ENCODE data around the gene CUX1. TPM values are rescaled to one million over a fixed set of nuclear protein-coding genes. Genes with fewer than 3 reads are reported as not detected.
"Not testable (repeated sequence)": the region's sequence is repeated elsewhere in the genome, so short reads cannot be mapped to it uniquely, and the experiment has no call there.

Gene CUX1
- total RNA-seq, 1 experiment from 2014 or later = 37.4 TPM

- no peak for DNase-seq (ENCODE audit: low read depth)
- in situ Hi-C loops (cut with HindIII; ENCODE audit: low pct_unique_long_range_greater_than_20kb, low sequenced_read_pairs) = no loop called here
Measured at GRCh38 chr7:101975046-101975445, 157.6 kb downstream of the CUX1 start.

GRCh38 chr7:101976411-101976810, 159.0 kb downstream of the CUX1 start:
- in situ Hi-C loops (cut with HindIII; ENCODE audit: low pct_unique_long_range_greater_than_20kb, low sequenced_read_pairs) = no loop called here
- no peak for DNase-seq (ENCODE audit: low read depth)

DNA sequence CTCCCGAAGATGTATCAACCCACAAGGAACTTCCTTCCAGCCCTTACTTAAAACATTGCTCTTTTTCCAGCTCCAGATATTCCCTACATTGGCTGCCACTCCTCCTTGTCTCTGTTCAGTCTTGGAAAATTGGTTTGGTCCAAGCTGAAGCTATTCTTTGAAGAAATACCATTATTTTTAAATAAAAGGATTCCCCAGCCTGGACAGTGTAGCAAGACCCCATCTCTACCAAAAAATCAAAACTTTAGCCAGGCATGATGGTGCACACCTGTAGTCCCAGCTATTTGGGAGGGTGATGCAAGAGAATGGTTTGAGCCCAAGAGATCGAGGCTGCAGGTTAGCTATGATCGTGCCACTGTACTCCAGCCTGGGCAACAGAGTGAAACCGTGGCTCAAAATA, 159.8 kb downstream of the CUX1 start:
- DNase-seq (ENCODE audit: low read depth) = no peak
- in situ Hi-C loops (cut with HindIII; ENCODE audit: low pct_unique_long_range_greater_than_20kb, low sequenced_read_pairs) = no loop called here

GRCh38 chr7:101978683-101979082, 161.3 kb downstream of the CUX1 start:
- in situ Hi-C loops (cut with HindIII; ENCODE audit: low pct_unique_long_range_greater_than_20kb, low sequenced_read_pairs) = no loop called here
- no peak for DNase-seq (ENCODE audit: low read depth)

GRCh38 chr7:101983147-101983811, 165.9 kb downstream of the CUX1 start:
- DNase-seq (ENCODE audit: low read depth) = no peak
- in situ Hi-C loops (cut with HindIII; ENCODE audit: low pct_unique_long_range_greater_than_20kb, low sequenced_read_pairs) = no loop called here

DNA sequence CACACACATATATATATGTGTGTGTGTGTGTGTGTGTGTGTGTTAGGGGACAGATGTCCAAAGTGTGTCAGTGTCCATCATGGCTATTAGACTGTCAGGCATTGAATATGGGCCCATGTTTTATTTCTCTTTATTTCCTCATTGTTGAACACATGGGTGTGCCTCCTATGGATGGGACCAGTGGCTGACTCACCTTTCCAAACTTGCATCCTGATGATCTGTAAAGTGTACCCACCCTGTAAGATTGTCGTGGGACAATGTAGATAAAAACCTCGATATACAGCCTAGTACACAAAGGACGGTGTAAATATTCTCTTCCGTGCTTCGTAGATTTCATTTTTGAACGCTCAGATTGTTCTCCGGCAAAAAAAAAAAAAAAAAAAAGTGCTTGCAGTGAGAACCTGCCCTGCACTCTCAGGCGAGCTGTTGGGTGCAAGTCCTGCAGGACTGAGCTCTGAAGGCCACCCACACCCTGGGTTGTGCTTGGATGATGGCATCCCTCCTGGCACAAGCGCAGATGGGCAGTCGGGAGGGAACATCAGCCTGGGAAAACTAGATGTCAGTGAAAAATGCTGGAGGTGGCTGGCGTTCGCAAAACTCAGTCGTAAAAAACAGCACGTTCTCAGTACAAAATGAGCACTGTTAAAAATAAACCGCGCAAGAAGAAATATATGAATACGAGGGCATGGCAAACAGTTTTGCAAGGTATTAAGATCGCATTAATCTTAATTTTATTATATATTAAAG, 166.9 kb downstream of the CUX1 start:
- no peak for DNase-seq (ENCODE audit: low read depth)
- in situ Hi-C loops (cut with HindIII; ENCODE audit: low pct_unique_long_range_greater_than_20kb, low sequenced_read_pairs) = no loop called here

DNA sequence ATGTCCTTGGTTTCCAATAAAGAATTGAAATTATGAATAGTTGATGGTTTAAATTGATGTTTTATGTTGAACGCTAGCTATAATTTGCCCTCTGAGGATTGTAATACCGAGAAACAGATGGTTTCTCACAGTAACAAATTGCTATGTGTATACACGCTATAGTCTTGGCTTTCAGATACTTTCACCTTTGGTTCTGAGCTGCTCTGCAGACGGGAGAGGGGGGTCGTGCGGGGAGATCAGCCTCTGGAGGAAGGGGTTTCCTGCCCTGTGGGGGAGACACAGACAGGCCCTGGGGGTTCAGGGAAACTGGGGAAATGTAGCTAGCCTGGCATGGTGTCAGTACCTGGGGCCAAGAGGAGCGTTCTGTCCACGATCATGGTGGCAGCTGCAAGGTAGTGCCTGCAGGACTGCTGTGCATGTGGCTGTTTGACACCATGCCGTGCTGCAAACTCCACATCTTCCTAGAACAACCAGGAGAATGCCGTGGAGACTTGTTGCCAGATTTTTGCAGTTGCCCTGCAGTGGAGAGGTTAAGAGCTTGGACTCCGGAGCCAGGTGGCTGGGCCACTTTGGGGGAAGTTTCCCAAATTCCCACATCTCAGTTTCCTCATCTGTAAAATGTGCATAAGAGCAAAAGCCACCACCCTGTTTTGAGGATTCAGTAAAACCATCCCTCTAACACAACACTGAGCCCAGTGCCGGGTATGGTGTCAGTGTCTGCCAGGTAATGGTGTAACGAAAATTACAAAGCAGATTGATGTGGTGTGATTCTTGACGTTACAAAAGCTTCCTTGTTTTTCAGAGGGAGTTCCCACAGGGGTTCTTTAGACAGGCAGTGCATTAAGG, 167.9 kb downstream of the CUX1 start:
- DNase-seq (ENCODE audit: low read depth) = no peak
- in situ Hi-C loops (cut with HindIII; ENCODE audit: low pct_unique_long_range_greater_than_20kb, low sequenced_read_pairs) = no loop called here

DNA sequence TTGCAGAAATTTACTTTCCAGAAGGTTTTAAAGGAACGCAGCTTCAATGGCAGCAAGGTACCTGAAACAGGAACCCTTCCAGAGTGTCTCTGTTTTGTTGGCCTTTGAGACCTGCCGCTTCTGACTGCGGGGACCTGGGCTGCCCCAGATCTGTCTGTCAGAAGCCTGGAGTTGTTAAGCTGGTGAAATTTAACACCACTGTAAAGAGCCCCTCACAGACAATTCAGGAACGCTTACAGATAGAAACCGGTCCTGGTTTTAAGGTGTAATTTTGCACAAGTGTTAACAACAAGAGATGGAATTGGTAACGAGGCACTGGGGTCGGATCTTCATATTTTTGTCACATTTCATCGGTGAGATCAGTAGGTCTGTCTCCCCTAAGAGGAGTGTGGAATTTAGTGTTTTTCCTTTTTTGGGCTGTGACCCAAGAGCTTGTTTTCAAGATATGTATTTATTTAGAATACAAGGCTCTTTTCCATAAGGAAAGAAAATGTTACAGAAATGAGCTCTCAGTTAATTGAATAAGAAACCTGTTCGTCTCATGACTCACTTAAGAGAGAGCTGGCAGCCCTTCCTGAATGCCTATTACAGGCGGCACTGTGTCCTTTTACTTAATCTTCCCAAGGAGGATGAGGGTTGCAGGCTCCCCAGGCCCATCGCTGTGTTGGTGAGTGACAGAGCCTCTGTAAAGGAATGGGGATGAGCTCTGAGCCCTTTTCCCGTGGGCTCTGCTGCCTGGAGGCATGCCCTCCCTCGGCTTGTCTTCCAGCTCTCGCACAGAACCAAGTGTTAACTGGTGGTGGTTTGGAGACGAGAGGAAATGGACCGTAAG, 168.7 kb downstream of the CUX1 start:
- DNase-seq (ENCODE audit: low read depth) = no peak
- in situ Hi-C loops (cut with HindIII; ENCODE audit: low pct_unique_long_range_greater_than_20kb, low sequenced_read_pairs) = no loop called here

- no peak for DNase-seq (ENCODE audit: low read depth)
- in situ Hi-C loops (cut with HindIII; ENCODE audit: low pct_unique_long_range_greater_than_20kb, low sequenced_read_pairs) = no loop called here
Measured at GRCh38 chr7:101987494-101987893, 170.1 kb downstream of the CUX1 start.

DNA sequence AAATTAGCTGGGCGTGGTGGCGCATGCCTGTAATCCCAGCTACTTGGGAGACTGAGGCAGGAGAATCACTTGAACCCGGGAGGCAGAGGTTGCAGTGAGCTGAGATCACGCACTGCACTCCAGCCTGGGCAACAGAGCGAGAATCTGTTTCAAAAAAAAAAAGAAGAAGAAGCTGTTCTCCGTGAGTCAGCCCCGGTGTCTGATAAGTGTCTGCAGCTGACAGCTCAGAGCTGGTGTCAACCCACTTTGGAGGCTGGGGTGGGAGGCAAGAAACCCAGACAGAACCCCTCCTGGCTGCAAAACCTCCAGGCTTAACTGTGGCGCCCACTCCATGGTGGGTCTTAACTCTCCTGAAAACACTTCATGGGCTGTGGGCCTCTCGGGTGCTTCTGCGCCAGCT, 170.6 kb downstream of the CUX1 start:
- DNase-seq (ENCODE audit: low read depth); in situ Hi-C loops (cut with HindIII; ENCODE audit: low pct_unique_long_range_greater_than_20kb, low sequenced_read_pairs): not testable (repeated sequence)

GRCh38 chr7:101988513-101988912, 171.1 kb downstream of the CUX1 start:
- no peak for DNase-seq (ENCODE audit: low read depth)
- in situ Hi-C loops (cut with HindIII; ENCODE audit: low pct_unique_long_range_greater_than_20kb, low sequenced_read_pairs) = no loop called here

DNA sequence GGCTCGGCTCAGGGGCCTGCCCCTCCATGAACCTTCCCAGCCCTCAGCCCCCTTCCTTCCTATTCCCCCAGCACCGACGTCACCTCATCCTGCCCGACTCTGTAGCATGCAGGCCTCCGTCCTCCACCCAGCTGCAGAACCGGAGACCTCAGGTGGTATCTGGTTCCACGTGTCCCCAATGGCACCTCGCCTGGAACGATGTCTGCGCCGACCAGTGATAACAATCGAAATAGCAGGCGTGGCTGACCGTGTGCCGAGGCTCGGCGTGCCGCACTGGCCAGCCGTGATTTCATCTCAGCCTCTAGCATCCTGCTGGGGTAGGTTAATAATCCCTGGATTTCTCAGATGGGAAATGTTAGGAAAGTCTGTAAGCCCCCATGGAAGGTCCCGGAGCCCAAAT, 171.7 kb downstream of the CUX1 start:
- in situ Hi-C loops (cut with HindIII; ENCODE audit: low pct_unique_long_range_greater_than_20kb, low sequenced_read_pairs) = no loop called here

DNA sequence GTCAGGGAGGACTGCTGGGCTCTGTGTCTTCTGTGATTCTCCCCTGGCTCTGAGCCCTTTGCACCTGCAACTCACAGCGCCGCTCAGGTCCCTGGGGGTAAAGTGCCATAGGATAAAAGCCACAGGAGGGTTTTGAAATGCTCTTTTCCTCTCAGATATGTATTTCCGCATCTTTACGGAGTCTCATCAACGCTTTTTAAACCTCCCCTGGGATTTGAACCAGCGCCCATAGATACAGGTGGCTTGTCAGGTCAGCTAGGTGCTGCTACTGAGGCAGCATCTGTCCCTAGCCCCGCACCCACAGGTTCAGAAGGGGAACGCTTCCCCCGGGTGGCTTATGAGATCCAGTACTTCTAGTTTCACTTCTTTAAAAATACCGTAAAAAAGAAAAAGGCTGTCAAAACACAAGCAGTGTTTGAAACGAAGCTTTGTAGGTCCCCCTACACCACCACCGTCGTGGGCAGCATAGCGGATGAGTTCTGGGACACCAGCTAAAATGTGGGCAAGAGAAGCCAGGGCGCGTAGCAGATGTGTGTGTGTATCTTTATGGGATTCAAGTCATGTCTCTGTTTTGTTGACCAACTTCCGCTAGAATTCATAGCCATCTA, 173.5 kb downstream of the CUX1 start:
- DNase-seq (ENCODE audit: low read depth) = no peak
- in situ Hi-C loops (cut with HindIII; ENCODE audit: low pct_unique_long_range_greater_than_20kb, low sequenced_read_pairs) = no loop called here

More for the DNA sequence above, 171.7 kb downstream of the CUX1 start:
- DNase-seq (ENCODE audit: low read depth) = no peak

GRCh38 chr7:101991860-101992259, 174.4 kb downstream of the CUX1 start:
- in situ Hi-C loops (cut with HindIII; ENCODE audit: low pct_unique_long_range_greater_than_20kb, low sequenced_read_pairs) = no loop called here
- no peak for DNase-seq (ENCODE audit: low read depth)

GRCh38 chr7:101993311-101993710, 175.9 kb downstream of the CUX1 start:
- in situ Hi-C loops (cut with HindIII; ENCODE audit: low pct_unique_long_range_greater_than_20kb, low sequenced_read_pairs) = no loop called here
- DNase-seq (ENCODE audit: low read depth) = no peak

GRCh38 chr7:101995121-101995520, 177.7 kb downstream of the CUX1 start:
- DNase-seq (ENCODE audit: low read depth) = no peak

DNA sequence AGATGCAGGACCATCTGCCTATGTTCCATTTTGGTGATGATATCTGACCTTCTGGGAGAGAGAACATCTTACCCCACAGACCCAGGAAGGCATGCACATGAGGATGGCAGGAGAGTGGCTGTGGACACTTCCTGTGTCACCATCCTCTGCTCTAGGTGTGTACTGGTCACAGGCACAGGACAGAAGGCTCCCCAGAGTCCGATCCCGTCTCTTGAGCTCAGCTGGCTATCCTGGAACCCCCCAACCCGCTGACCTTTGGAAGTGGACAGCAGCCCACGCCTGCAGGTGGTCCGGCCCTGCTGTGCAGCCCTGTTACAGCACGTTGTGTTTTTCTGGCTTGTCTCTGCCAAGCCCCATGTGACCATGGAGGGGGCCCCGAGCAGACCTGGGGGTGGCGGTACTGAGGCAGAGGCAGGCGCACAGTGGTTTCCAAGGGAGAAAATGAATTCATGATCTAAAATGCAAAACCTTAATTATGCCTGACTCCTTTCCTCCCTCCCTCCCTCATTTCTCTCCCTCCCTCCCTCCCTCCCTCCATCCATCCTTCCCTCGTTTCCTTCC, 178.8 kb downstream of the CUX1 start:
- no peak for DNase-seq (ENCODE audit: low read depth)
- in situ Hi-C loops (cut with HindIII; ENCODE audit: low pct_unique_long_range_greater_than_20kb, low sequenced_read_pairs) = no loop called here

More at GRCh38 chr7:101995121-101995520, 177.7 kb downstream of the CUX1 start:
- in situ Hi-C loops (cut with HindIII; ENCODE audit: low pct_unique_long_range_greater_than_20kb, low sequenced_read_pairs) = no loop called here

DNA sequence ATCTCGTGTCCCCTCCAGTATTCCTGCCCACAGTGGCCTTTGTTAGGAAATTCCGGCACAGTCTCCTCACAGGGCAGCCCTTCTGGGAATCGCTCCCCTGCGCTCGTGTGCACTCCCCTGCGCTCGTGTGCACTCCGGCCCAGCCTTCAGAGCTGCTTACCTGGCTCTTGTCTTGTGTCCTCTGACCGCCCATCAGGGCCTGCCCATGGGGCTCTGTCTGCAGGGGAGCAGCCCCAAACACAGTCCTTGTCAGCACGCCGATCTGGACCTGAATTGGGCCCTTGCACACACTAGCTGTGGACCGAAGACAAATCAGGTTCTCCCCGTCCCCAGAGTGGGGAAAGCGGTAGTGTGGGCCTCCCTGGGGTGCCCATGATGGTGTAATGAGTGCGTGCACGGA, 179.4 kb downstream of the CUX1 start:
- in situ Hi-C loops (cut with HindIII; ENCODE audit: low pct_unique_long_range_greater_than_20kb, low sequenced_read_pairs) = no loop called here
- no peak for DNase-seq (ENCODE audit: low read depth)
